ENCODE measurements around the gene SLC22A17. TPM values are rescaled to one million over a fixed set of nuclear protein-coding genes. Genes with fewer than 3 reads are reported as not detected.

SLC22A17 gene
- polyA plus RNA-seq, 1 experiment, result 14.0 TPM

DNA sequence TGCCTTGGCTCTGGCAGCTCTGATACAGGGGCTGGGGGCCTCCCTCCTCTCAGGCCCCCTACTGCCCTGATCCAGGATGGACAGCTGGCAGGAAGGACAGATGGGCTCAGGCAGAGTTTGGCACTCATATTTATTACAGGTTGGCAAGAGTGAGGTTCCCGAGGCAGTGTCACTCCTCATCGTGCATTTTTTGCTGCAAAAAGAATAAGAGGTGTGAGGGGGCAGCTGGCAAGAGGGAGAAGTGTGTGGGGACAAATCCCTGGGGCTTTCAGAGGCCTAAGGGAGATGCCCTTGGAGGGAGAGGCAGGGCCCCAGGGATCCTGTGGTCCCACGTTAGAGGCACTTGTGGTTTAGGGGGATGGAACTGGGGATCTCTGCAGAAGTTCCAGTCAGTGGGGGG lies 29.2 kb upstream of the SLC22A17 start:
- Histone ChIP-seq H3K27me3 (ENCODE audit: control insufficient read depth, insufficient read depth, low read length) (peaks cover 9% of the 10 kb centered on the region), H3K36me3 (ENCODE audit: control insufficient read depth, insufficient read depth, low read length) (no peaks in the 10 kb centered on the region), H3K4me3 (ENCODE audit: low read depth, low read length) (no peak overlapping the region)
- ChIA-PET POLR2A (no interaction called here), CTCF (interaction anchor here (0.9 to 8.1 kb wide), 6 partner anchors 12 to 51 kb away, joined by 3 to 132 read pairs (median 5); partner anchors contain the start of gene SLC22A17)
- TF ChIP-seq CTCF (IDR thresholded peaks at IDR 0.05; ENCODE audit: insufficient read depth, low read depth, low read length), result no peak
- no peak for DNase-seq (ENCODE audit: low read depth)

DNA sequence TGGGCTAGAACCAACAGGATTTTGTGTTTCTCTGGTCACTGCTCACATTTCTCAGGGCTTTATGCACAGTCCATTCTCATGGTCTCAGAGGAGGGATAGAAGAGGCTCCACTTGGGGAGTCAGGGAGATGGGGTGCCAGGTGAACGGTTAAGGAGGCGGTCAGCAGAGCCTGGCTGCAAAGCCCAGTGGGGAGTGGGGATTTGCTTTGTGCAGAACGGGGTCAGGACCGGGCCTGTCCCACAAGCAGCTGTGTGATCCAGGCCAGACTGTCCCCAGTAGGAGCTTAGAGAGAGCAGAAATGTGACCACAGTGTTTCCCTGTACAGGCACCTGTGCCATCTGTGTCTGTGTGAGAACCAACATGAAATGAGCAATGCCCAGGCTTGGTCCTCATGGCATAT lies 28.3 kb upstream of the SLC22A17 start:
- H3K36me3 ChIP-seq (ENCODE audit: control insufficient read depth, insufficient read depth, low read length), result no peaks in the 10 kb centered on the region
- no peak for DNase-seq (ENCODE audit: low read depth)
- ChIA-PET CTCF (interaction anchor here (0.8 to 8.1 kb wide), 16 partner anchors 8 to 121 kb away, joined by 3 to 132 read pairs (median 10); partner anchors contain the start of gene SLC22A17), POLR2A (no interaction called here)
- TF ChIP-seq CTCF (IDR thresholded peaks at IDR 0.05; ENCODE audit: insufficient read depth, low read depth, low read length), result no peak
- peaks cover 9% of the 10 kb centered on the region for H3K27me3 ChIP-seq (ENCODE audit: control insufficient read depth, insufficient read depth, low read length)
- H3K4me3 ChIP-seq (ENCODE audit: low read depth, low read length), result no peak overlapping the region

DNA sequence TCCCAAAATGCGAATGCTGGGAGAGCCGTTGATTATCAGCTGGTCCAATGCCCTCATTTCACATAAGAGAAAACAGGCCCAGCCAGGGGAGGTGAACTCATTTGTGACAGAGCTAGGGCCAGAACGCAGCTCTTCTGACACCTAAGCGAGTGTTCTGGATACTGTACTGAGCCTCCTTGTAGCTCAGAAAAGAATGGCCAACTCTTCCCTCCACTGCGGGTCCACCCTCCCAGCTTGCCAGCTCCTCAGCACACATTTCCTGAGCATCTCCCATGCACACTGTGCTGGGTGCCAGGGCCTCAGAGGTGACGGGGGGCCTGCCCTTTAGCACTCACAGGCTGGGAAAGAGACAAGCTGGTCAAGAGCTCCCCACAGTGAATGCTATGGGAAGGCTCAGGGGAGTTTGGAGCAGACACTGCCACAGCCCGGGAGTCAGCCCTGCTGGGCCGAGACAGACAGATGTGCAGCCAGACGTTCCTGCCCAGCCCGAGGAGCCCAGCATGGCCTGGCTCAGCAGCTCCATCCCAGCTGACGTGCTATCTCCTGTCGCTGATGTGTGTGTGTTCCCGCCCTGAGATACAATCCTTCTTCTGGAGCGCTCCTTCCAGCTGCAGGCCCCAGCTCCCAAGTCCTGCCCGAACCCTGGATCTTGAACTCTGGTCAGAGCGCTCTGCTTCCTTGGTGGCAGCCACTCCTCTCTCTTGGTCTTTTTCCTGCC lies 27.7 kb upstream of the SLC22A17 start:
- TF ChIP-seq CTCF (IDR thresholded peaks at IDR 0.05; ENCODE audit: insufficient read depth, low read depth, low read length), result no peak
- Histone ChIP-seq H3K27me3 (ENCODE audit: control insufficient read depth, insufficient read depth, low read length) (peaks cover 9% of the 10 kb centered on the region), H3K4me3 (ENCODE audit: low read depth, low read length) (no peak overlapping the region), H3K36me3 (ENCODE audit: control insufficient read depth, insufficient read depth, low read length) (no peaks in the 10 kb centered on the region)
- ChIA-PET CTCF (interaction anchor here (0.7 to 8.1 kb wide), 31 partner anchors 8 to 190 kb away, joined by 3 to 132 read pairs (median 5); partner anchors contain the start of genes EFS, PABPN1 and SLC22A17), POLR2A (interaction anchor here (0.6 kb wide), 1 partner anchor 28 kb away, joined by 3 read pairs; the partner anchor contains the start of gene SLC22A17)
- no peak for DNase-seq (ENCODE audit: low read depth)

DNA sequence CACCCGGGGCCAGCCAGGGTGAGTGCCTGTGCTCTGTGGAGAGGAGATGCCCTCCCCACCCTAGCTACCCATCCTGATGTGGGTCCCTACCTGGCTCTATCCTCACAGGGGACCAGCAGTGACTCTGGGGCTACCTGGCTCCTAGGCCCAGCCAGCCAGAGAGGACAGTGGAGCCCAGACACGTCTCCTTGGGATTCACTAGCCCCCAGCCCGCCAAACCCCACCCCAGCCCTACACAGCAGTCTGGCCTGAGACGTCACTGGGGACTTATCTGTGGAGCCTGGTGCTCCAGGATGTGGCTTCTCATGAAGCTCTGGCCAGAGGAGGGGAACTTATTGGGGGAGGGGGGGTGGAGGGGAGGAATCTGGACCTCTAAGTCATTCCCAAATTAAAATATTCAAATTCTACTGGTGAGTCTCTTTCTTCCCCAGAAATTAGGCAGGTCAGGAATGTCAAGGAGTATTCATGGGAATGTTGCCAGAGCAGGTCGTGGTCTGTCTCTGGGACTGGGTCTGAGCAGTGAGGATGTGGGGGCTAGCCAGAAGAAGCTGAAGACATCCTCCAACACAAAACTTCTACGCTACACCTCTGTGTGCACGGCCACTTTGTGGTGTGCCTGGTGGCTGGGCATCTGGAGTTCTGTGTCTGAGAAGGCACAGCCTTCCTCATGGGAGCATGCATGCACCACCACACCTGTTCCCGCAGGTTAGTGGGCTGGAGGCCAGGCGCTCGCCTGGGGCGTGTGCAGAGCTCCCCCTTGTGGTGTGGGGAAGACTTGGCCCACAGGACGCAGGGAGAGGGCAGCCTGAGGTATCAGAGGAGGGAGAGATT lies 26.9 kb upstream of the SLC22A17 start:
- Histone ChIP-seq H3K36me3 (ENCODE audit: control insufficient read depth, insufficient read depth, low read length) (no peaks in the 10 kb centered on the region), H3K27me3 (ENCODE audit: control insufficient read depth, insufficient read depth, low read length) (peaks cover 9% of the 10 kb centered on the region), H3K4me3 (ENCODE audit: low read depth, low read length) (no peak overlapping the region)
- peak; percentile 94 for TF ChIP-seq CTCF (IDR thresholded peaks at IDR 0.05; ENCODE audit: insufficient read depth, low read depth, low read length)
- POLR2A ChIA-PET, result interaction anchor here (0.6 kb wide), 1 partner anchor 27 kb away, joined by 3 read pairs; the partner anchor contains the start of gene SLC22A17
- DNase-seq (ENCODE audit: low read depth), result no peak
- CTCF ChIA-PET, result interaction anchor here (0.6 to 8.1 kb wide), 33 partner anchors 9 to 189 kb away, joined by 3 to 132 read pairs (median 5); partner anchors contain the start of genes EFS, PABPN1 and SLC22A17

All from BJ (cell line).